GM19240 (cell line): ENCODE data around the gene PHC2.
A peak's percentile ranks its signal among the peaks of the same experiment; 100 is the strongest.

Experiments used
- DNase-seq: peaks from one replicate; pipeline ENCODE4 v3.0.0; 2011; ENCODE audit warnings: low spot score; ENCODE audit not compliant: insufficient read length

PHC2 gene, protein sequence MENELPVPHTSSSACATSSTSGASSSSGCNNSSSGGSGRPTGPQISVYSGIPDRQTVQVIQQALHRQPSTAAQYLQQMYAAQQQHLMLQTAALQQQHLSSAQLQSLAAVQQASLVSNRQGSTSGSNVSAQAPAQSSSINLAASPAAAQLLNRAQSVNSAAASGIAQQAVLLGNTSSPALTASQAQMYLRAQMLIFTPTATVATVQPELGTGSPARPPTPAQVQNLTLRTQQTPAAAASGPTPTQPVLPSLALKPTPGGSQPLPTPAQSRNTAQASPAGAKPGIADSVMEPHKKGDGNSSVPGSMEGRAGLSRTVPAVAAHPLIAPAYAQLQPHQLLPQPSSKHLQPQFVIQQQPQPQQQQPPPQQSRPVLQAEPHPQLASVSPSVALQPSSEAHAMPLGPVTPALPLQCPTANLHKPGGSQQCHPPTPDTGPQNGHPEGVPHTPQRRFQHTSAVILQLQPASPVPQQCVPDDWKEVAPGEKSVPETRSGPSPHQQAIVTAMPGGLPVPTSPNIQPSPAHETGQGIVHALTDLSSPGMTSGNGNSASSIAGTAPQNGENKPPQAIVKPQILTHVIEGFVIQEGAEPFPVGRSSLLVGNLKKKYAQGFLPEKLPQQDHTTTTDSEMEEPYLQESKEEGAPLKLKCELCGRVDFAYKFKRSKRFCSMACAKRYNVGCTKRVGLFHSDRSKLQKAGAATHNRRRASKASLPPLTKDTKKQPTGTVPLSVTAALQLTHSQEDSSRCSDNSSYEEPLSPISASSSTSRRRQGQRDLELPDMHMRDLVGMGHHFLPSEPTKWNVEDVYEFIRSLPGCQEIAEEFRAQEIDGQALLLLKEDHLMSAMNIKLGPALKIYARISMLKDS

DNA sequence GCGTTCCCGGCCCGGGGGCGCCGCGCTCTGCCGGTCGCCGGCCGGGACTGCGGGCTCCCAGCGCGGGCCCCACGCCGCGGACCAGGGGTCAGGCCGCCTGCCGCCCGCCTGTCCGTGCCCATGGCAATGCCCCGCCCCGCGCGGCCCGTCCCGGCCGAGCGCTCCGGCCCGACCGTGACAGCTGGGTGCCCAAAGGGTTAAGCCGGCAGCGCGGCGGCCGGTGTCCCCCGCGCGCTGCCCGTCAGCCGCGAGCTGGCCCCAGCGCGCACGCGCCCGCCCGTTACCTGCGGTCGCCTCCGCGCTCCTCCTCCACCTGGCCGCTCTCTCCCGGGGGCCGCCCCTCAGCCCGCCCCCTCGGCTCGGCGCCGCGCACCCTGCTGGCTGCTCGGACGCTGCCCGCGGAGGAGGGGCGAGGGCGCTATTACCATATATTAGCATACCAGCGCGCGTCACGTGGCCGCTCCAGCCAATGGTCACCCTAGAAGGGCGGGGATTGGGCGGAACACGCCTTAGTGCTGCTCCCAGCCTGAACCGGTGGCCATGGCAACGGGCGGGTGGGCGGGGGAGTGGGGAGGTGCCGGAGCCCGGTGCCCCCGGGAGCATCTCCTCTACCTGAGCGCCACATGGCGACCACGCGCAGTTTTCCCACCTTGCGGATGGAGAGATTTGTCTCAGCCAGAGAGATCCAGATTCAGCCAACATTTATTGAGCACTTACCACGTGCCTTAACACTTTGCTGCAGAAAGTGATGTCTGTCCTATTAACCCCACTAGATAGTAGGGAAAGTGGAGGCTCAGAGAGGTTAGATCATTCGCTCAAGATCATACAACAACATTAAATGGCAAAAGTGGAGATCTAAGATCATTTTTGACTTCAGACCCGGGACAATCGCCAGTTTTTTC lies at the start of gene PHC2:
TSS of gene PHC2 (minus strand) at position 404 of the 902 bp plus-strand sequence. CDS start 55,556 bp downstream, outside the sequence.
- peak; percentile 81 for DNase-seq

DNA sequence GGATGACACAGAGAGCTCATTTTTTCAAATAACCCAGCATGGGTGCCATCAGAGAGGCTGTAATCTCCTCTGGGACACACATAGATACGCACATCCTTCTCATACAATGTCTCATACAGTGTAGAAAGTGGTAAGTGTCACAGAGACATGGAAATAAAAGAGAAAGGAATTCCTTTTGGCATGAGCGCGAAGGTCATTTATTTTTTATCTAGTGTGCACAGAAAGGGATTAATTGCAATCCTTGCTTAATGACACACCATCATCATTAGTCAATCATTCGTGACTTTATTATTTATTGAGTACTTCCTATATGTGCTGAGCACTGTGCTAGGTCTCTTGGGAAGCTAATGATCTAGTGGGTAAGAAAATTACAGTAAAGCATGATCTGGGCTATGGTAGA lies 46.6 kb upstream of the PHC2 start:
- no peak for DNase-seq

DNA sequence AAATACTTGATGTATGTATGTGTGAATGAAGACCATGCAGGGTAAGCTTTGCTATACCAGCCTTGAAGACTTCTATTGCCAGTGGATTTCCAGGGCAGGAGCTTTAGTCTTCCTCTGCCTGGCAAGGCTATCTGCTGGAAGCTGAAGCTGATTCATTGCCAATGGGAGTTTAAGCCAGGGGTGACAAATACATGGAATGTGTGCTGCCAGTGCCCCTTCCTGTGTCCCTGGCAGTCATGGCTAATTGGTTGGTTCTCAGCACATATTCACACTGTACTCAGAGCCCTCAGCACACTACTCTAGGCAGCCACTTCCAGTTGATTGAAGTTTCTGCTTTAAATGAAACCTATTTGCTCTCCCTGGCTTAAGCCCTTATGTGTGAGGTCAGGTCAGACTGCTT lies 43.0 kb upstream of the PHC2 start:
- DNase-seq, result no peak

DNA sequence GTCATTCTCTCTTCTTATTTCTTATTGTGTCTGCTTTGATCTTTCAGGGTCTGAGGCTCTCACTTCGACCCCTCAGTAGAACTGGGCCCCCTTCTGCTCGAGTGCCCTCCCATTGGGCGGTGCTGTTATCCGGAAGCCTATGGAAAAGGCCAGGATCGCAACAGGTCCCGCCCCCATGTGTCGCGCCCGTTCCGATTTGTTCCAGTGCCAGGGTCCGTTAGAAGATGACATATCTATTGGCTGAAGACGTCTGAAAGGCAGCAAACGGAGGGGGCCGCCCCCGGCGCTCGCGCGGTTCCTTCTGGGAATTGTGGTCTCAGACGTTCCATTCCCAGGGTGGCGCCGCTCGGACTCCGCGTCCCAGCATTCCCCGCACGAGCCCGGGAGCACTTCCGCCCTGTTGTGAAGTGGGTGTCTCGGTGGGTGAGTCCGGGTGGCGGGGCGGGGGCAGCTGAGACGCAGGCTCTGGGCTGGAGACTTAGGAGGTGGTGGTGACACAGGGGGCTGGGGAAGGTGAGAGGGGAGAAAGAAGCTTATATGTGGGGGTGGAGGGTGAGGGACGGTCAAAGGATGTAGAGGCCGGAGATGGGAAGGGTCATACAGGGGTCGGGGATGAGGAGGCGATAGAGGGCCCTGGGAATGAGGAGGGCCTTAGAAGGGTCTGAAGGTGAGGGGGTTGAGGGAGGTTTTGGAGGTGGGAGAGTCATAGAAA lies 41.5 kb upstream of the PHC2 start, which contains the start of gene ZSCAN20:
TSS of gene ZSCAN20 (plus strand) at position 377 of the 712 bp plus-strand sequence. CDS start 6,644 bp downstream, outside the sequence.
- peak; percentile 87 for DNase-seq

DNA sequence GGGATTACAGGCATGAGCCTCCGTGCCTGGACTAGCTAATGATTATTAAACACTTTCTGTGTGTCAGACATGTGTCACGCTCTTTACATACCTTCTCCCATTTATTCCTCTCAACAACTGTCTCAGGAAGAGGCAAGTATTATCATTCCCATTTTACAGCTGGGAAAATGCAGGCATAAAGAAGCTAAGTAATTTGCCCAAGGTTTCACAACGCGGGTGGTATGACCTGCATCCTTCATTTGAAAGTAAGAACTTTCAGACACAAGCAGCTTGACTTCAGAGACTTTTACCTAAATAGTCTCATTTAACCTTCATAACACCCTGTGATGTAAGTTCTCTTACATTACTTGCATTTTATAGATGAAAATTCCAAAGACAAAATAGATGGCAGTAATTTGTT lies 40.5 kb upstream of the PHC2 start:
- DNase-seq, result no peak

DNA sequence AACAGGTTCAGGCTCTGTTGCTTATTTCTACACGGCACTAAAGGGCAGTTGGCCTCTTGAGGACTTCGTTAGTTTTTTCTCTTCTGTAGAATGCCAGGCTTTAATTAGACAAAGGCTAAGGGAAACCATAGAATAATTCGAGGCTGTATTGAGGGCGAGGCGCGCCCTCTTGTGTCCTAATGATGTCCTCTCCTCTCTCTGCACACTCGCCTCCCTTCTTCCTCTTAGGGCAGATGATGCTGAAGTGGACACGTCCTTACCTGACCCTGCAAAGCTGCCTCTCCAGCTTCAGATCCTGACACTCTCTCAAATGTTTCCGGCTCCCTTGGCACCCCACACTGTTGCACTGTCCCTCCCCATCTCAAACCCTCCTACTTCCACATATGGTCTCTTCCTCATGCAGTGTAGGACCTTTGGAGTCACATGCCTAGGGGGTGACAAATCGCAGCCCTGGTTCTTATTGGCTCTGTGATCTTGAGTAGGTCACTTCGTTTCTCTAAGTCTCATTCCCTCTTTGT lies 39.7 kb upstream of the PHC2 start:
- DNase-seq, result no peak

DNA sequence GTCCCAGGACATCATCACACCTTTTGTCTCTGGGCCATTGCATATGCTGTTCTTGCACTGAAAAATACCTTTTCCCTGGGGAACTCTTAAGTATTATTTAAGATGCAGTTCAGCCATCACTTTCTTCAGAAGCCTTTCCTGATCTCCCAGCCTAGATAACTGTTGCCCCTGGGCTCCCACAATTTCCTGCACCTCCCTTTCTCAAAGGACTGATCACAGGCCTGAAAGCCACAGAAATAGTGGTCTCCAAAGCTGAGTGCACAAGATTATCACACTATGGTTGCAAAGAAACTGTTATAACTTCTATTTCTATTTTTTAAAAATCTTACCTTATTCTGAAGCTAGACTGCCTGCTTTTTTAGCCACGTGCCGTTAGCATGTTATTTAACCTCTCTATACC lies 38.8 kb upstream of the PHC2 start:
- no peak for DNase-seq

DNA sequence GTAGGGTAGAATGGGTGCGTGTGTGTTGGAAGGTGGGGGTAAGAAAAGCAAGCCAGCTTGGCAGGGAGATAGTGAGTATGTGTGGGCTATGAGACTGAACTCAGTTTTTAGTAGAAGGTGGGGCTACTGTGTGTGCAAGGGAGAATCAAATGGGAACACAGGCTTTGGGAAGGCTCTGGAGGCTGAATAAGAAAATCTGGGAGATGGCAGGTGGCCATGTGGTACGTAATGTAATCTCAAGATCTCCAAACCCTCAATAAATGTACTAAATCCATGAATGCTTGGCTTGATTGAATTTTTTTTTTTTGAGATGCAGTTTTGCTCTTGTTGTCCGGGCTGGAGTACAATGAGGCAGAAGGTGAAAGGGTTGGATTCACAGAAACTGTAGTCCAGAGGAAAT lies 38.1 kb upstream of the PHC2 start:
- DNase-seq, result no peak

DNA sequence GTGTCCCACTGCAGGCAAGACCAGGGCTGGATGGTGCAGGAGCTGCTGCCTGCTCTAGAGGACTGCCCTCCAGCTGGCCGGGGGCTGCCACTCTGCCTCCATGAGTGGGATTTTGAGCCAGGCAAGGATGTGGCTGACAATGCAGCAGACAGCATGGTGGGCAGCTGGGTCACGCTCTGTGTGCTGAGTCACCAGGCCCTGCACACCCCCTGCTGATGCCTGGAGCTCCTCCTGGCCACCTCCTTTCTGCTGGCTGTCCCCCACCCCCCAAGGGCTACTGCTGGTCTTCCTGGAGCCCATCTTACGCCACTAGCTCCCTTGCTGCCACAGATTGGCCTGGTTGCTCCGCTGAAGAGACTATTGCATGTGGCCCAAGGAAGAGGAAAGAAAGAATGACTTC lies 37.6 kb upstream of the PHC2 start:
- DNase-seq, result no peak

DNA sequence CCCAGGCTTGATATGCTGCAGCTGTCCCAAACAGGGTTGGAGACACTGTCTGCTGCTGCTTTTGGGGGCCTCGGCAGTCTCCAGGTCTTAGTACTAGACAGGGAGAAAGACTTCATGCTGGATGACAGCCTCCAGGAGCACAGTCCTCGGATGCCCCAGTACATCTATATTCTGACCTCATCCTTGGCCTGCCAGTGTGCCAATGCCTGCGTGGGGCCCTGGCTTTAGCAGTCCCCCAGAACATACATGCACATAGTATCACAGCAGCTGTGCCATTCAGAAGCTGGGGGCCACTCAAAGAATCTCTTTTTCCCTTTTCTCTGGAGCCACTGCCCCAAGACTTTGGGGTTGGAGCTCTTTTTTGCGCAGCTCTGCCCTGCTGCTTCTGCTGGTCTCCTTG lies 37.1 kb upstream of the PHC2 start:
- no peak for DNase-seq

DNA sequence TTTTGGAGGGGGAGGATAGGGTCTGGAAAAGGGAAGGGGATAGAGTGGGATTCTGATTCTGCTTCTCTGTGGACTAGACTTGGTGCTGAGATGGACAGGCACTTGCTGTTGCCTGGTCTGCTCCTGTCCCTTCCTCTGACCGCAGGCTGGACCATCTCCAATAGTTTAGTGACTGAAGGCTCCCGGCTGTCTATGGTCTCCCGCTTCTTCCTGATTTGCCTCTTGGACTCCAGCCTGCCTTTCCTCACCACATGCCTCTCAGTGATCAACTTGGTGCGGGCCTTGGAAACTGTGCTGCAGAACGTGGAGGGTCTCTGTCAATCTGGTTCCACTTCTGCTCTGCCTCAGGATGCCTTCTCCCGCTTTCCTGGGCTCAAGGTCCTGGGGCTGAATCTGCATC lies 35.3 kb upstream of the PHC2 start:
- no peak for DNase-seq

DNA sequence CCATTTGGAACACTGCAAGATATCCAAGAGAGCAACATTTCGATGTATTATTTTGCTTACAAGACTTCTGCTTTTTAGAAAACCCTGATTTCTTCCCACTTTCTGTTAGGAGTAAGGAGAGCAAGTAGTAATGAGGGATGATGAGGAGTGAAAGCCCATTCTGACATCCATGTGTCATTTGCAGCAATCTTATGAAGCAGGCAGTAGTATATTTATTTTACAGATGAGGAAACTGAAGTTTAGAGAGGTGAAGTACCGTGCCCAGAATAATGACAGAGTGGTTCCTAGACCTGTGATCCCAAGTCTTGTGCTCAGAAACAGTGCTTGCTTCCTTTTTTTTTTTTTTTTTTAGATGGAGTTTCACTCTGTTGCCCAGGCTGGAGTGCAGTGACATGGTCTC lies 34.4 kb upstream of the PHC2 start:
- no peak for DNase-seq

DNA sequence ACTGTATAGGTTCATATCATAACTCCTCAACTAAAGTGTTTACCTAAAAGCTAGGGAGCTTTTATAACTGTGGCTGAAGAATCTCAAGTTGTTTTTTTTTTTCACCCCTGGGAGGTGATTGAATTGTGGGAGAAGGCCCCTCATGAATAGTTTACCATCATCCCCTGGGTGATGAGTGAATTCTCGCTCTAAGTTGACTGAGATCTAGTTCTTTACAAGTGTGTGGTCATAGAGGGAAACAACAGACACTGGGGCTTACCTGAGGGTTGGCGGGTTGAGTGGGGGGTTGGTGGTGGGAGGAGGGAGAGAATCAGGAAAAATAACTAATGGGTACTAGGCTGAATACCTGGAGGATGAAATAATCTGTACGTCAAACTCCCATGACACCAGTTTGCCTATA lies 33.7 kb upstream of the PHC2 start:
- DNase-seq, result no peak

DNA sequence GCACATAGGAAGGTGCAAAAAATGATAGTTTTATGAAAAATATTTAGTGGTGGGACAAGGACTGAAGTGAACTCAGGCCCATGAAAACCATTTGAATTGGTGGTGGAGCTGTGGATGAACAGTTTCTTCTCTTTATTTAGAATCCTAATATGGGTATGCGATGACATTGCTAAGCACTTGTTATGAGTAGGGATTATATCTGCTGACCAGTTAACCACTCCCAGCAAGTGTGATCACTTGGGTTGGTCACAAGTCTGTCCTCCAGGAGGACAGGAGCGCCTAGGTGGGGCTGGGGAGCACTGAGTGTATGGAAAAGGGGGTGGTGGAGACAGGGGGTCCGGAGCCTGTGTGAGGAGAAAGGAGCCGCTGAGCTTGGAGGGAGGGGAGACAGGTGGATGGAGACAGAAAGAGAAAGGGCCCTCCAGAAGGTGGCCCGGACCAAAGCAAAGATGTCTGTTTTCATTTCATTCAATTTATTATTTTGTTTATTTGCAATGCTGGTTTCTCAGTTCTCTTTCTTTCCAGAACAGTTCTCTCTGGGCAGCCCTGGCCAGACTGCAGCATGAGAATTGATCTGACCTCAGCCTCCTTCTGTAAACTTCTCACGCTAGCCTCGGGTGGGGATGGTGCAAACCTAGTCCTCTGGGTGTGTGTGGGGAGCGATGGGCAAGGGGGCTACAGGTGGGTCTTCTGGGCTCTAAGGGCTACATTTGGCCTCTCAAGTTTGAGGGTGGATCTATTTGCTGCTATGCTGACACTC lies 31.7 kb upstream of the PHC2 start:
- DNase-seq, result no peak

DNA sequence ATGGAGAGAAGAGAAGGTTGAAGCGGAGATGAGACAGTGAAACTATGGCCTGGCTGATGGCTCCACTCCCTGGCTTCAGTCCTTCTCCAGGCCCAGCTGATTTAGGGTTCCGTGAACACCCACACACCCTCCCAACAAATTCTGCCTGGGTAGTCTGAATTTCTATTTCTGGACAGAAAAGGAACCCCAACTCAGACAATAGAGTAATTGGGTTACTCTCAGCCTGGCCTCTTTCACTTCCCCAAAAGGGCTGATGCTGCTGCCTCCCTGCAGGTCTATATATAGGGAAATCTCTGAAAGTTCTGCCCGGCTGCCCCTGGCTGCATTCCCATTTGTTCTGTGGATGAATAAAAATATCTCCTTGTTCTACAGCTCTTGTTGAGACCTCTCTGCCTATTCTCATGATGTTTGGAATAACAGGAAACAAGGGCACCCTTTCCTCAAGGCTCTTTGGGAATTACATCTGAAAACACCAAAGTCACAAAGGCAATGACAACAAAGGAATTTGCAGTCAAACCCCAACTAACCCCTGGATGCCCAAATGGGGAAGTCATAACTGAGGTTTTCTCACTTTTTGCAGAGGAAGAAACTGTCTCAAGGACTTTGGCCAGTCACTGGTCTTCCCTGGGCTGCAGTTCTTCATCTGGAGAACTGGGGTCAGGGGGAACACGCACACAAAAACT lies 30.2 kb upstream of the PHC2 start:
- peak; percentile 66 for DNase-seq

DNA sequence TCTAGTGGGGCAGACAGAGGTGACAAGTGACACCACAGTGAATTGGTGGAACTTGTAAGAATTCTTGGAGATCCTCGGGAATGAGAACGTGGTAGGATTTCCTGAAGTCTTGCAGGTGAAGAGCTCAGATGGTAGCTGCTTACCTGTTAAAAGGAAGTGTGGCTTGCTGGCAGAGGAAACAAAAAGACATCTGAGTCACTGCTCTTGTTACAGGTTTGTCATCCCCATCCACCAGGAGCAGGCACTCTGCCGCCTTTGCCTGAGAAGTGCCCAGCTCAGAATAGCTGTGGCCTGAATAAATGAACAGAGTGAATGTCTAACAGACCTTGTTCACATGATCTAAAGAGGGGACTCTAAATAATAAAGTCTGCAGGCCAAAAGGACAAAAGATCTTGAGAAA lies 29.2 kb upstream of the PHC2 start:
- DNase-seq, result no peak

DNA sequence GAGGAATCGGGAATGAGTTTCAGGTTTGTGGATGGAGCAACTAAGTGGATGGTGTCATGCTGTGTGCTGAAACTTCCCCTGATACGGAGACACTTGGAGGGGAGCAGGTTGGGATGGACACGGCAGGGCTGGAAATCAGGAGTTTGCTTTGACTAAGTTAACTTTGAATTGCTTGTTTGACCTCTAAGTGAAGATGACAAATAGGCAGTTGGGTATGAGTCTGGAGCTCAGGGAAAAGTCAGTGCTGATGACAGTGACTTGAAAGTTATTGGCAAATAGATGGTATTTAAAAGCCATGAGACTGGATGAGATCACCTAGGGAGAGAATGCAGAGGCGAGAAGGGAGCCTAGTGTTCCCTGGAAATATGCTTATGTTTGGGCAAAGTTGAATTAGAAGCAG lies 28.8 kb upstream of the PHC2 start:
- DNase-seq, result no peak

DNA sequence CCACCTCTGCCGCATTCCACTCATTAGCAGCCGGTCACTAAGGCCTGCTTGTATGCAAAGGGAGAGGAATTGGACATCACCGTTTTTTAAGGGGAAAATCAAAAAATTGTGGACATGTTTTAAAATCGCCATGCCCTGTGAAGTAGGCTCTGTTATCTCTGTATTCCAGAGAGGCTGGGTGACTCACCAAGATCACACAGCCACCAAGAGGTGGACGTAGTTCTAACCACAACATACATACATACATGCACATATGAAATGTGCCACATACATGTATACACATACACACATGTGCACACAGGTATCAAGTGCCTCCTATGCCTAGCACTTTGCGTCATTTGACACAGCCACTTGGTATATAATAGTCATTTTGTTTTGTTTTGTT lies 25.6 kb upstream of the PHC2 start:
- no peak for DNase-seq
